Measurements from ENCODE around the gene HMGB1. TPM values are rescaled to one million over a fixed set of nuclear protein-coding genes. Genes with fewer than 3 reads are reported as not detected.
A peak's percentile ranks its signal among the peaks of the same experiment; 100 is the strongest.
"Not testable (repeated sequence)": the region's sequence is repeated elsewhere in the genome, so short reads cannot be mapped to it uniquely, and the experiment has no call there.

The HMGB1 gene
- total RNA-seq, 4 donors from 2014 or later, result 212 to 327 (median 271) TPM

DNA sequence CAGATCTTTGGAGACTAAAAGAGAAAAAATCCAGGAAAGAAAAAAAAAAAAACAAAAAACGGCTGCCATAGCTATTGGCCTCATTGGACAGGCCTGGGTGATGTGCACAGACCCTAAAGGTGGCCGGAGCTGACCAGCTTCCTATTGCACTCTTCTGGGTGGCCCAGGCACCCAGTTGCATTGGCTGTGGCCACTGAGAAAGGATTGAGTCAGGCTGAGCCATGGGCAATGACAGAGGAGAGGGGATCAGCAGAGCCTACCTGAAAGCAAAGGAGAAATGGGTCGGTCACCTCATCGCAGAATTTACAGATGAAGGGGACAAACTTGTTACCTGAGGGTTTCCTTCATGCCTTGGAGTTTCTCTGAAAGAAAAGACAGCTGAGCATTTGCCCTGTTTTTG lies 17.3 kb downstream of the HMGB1 start:
- H3K27ac ChIP-seq, result no peak overlapping the region
- no peaks in the 10 kb centered on the region for H3K9me3 ChIP-seq
- no peak overlapping the region for H3K4me3 ChIP-seq
- 89% methylated on average over 4 of the region's 4 CpGs for WGBS
- no peaks in the 10 kb centered on the region for H3K27me3 ChIP-seq
- peaks cover 12% of the 10 kb centered on the region for H3K4me1 ChIP-seq
- no peaks in the 10 kb centered on the region for H3K36me3 ChIP-seq
- TF ChIP-seq POLR2A (IDR thresholded peaks at IDR 0.05), result no peak
- DNase-seq (ENCODE audit: low spot score in 2 of 2), result no peak

- Histone ChIP-seq H3K4me1 (peaks cover 12% of the 10 kb centered on the region), H3K4me3 (peak overlapping the region; percentile 46), H3K27ac (peak overlapping the region; percentile 68), H3K36me3 (no peaks in the 10 kb centered on the region), H3K9me3 (no peaks in the 10 kb centered on the region), H3K27me3 (no peaks in the 10 kb centered on the region)
- 42% methylated on average over 7 of the region's 7 CpGs for WGBS
- TF ChIP-seq CTCF (IDR thresholded peaks at IDR 0.05) (no peak), POLR2AphosphoS5 (IDR thresholded peaks at IDR 0.05) (no peak), POLR2A (IDR thresholded peaks at IDR 0.05) (no peak), EP300 (IDR thresholded peaks at IDR 0.05) (no peak)
- no peak for DNase-seq (ENCODE audit: low spot score in 2 of 2)
Observed at GRCh38 chr13:30446126-30446500, 19.6 kb downstream of the HMGB1 start.

- Histone ChIP-seq H3K4me1 (peaks cover 12% of the 10 kb centered on the region), H3K27me3 (no peaks in the 10 kb centered on the region), H3K36me3 (no peaks in the 10 kb centered on the region), H3K9me3 (no peaks in the 10 kb centered on the region), H3K27ac (no peak overlapping the region), H3K4me3 (no peak overlapping the region)
- over 99% methylated on average over 10 of the region's 12 CpGs for WGBS
- no peak for TF ChIP-seq POLR2AphosphoS5 (IDR thresholded peaks at IDR 0.05)
- DNase-seq (ENCODE audit: low spot score in 2 of 2), result no peak
Observed at GRCh38 chr13:30443957-30444404, 21.8 kb downstream of the HMGB1 start.

- H3K27me3 ChIP-seq, result not testable (repeated sequence)
Observed at GRCh38 chr13:30443491-30443890, 22.2 kb downstream of the HMGB1 start.

GRCh38 chr13:30442926-30443325 lies 22.8 kb downstream of the HMGB1 start:
- H3K27ac ChIP-seq, result no peak overlapping the region
- DNase-seq (ENCODE audit: low spot score in 2 of 2), result no peak
- H3K36me3 ChIP-seq, result no peaks in the 10 kb centered on the region
- 63% methylated on average over 5 of the region's 5 CpGs for WGBS
- peaks cover 12% of the 10 kb centered on the region for H3K4me1 ChIP-seq
- no peaks in the 10 kb centered on the region for H3K27me3 ChIP-seq
- H3K4me3 ChIP-seq, result no peak overlapping the region
- TF ChIP-seq CTCF (IDR thresholded peaks at IDR 0.05) (no peak), POLR2AphosphoS5 (IDR thresholded peaks at IDR 0.05) (no peak)
- H3K9me3 ChIP-seq, result no peaks in the 10 kb centered on the region

More at GRCh38 chr13:30443491-30443890, 22.2 kb downstream of the HMGB1 start:
- DNase-seq (ENCODE audit: low spot score in 2 of 2); H3K27ac ChIP-seq; H3K9me3 ChIP-seq; H3K4me3 ChIP-seq; H3K36me3 ChIP-seq: not testable (repeated sequence)
- 87% methylated on average over 3 of the region's 3 CpGs for WGBS
- peaks cover 12% of the 10 kb centered on the region for H3K4me1 ChIP-seq

- H3K4me1 ChIP-seq, result peaks cover 8% of the 10 kb centered on the region
- H3K27me3 ChIP-seq, result no peaks in the 10 kb centered on the region
- DNase-seq (ENCODE audit: low spot score in 2 of 2), result no peak
- TF ChIP-seq EP300 (IDR thresholded peaks at IDR 0.05), result no peak
- TF ChIP-seq CTCF (IDR thresholded peaks at IDR 0.05), result no peak
- TF ChIP-seq POLR2AphosphoS5 (IDR thresholded peaks at IDR 0.05), result no peak
- TF ChIP-seq POLR2A (IDR thresholded peaks at IDR 0.05), result no peak
- no peaks in the 10 kb centered on the region for H3K9me3 ChIP-seq
- no peak overlapping the region for H3K4me3 ChIP-seq
- no peak overlapping the region for H3K27ac ChIP-seq
- no peaks in the 10 kb centered on the region for H3K36me3 ChIP-seq
- WGBS, result 81% methylated on average over 8 of the region's 8 CpGs
Observed at GRCh38 chr13:30440910-30441703, 24.6 kb downstream of the HMGB1 start.

- Histone ChIP-seq H3K4me3 (no peak overlapping the region), H3K4me1 (no peaks in the 10 kb centered on the region), H3K27ac (no peak overlapping the region), H3K36me3 (no peaks in the 10 kb centered on the region), H3K9me3 (no peaks in the 10 kb centered on the region), H3K27me3 (no peaks in the 10 kb centered on the region)
- 91% methylated on average over 3 of the region's 3 CpGs for WGBS
- no peak for DNase-seq (ENCODE audit: low spot score in 2 of 2)
- TF ChIP-seq EP300 (IDR thresholded peaks at IDR 0.05) (no peak), POLR2A (IDR thresholded peaks at IDR 0.05) (no peak), POLR2AphosphoS5 (IDR thresholded peaks at IDR 0.05) (no peak), CTCF (IDR thresholded peaks at IDR 0.05) (no peak)
Observed at GRCh38 chr13:30438286-30438685, 27.4 kb downstream of the HMGB1 start.

Measured in suprapubic skin (tissue), 4 donors.